ENCODE results near the gene ATP6V0D1.
"Not testable (repeated sequence)": the region's sequence is repeated elsewhere in the genome, so short reads cannot be mapped to it uniquely, and the experiment has no call there.

Gene ATP6V0D1

GRCh38 chr16:67428146-67428731 lies 52.7 kb downstream of the ATP6V0D1 start:
- peak; percentile 46 for DNase-seq
- peaks cover 19 to 27% of the 10 kb centered on the region in 2 donors for H3K4me1 Mint-ChIP-seq
- peak; percentile 72 to 74 for ATAC-seq (replicated peaks)
- H3K9me3 Mint-ChIP-seq: no peaks in the 10 kb centered on the region
- H3K27ac Mint-ChIP-seq: no peak overlapping the region
- peaks cover 2 to 7% of the 10 kb centered on the region in 2 donors for H3K36me3 Mint-ChIP-seq
- peaks cover 41 to 53% of the 10 kb centered on the region in 2 donors for H3K27me3 Mint-ChIP-seq
- H3K4me3 Mint-ChIP-seq: no peak overlapping the region

- H3K9me3 Mint-ChIP-seq: no peaks in the 10 kb centered on the region
- H3K27me3 Mint-ChIP-seq: peaks cover 33 to 57% of the 10 kb centered on the region in 2 donors
- DNase-seq (no peak), ATAC-seq (replicated peaks) (no peak)
- no peak overlapping the region for H3K27ac Mint-ChIP-seq
- H3K4me1 Mint-ChIP-seq: peaks cover 11 to 14% of the 10 kb centered on the region in 2 donors
- no peaks in the 10 kb centered on the region for H3K36me3 Mint-ChIP-seq
- H3K4me3 Mint-ChIP-seq: no peak overlapping the region
Observed at GRCh38 chr16:67426950-67427349, 54.0 kb downstream of the ATP6V0D1 start.

- Mint-ChIP-seq H3K36me3 (no peaks in the 10 kb centered on the region), H3K27me3 (peaks cover 33 to 57% of the 10 kb centered on the region in 2 donors), H3K9me3 (no peaks in the 10 kb centered on the region), H3K4me3 (no peak overlapping the region), H3K4me1 (peaks cover 7 to 8% of the 10 kb centered on the region in 2 donors), H3K27ac (no peak overlapping the region)
- DNase-seq (no peak), ATAC-seq (replicated peaks) (no peak)
Observed at GRCh38 chr16:67426022-67426421, 54.9 kb downstream of the ATP6V0D1 start.

DNA sequence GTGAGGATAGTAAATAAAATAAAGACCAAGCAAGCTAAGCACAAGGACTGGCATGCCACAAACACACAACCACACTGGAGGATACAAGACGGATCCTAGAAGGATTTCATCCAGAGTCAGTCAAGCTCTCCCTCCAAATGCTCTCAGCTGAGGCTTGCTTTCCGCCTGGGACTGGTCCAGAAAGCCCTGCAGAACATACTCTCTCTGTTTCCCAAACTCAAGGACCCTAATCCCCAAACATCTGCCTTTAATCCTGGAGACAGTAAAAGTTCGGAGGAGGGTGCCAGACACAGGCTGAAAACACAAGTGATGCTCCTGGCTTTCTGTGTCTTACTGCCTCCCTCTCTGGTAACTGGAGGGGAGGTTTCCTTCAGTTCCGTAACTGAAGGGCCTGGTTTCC lies 55.4 kb downstream of the ATP6V0D1 start:
- DNase-seq (no peak), ATAC-seq (replicated peaks) (no peak)
- Mint-ChIP-seq H3K27ac (no peak overlapping the region), H3K36me3 (no peaks in the 10 kb centered on the region), H3K9me3 (no peaks in the 10 kb centered on the region), H3K4me1 (peaks cover 6 to 8% of the 10 kb centered on the region in 2 donors), H3K27me3 (peaks cover 33 to 56% of the 10 kb centered on the region in 2 donors), H3K4me3 (no peak overlapping the region)

- no peaks in the 10 kb centered on the region for H3K36me3 Mint-ChIP-seq
- ATAC-seq (replicated peaks): no peak
- no peak overlapping the region for H3K27ac Mint-ChIP-seq
- H3K4me3 Mint-ChIP-seq: no peak overlapping the region
- H3K27me3 Mint-ChIP-seq: peaks cover 28 to 51% of the 10 kb centered on the region in 2 donors
- H3K9me3 Mint-ChIP-seq: no peaks in the 10 kb centered on the region
- DNase-seq: no peak
- peaks cover 1 to 4% of the 10 kb centered on the region in 2 donors for H3K4me1 Mint-ChIP-seq
Observed at GRCh38 chr16:67425061-67425460, 55.9 kb downstream of the ATP6V0D1 start.

- Mint-ChIP-seq H3K4me3 (no peak overlapping the region), H3K27me3 (peaks cover 28 to 51% of the 10 kb centered on the region in 2 donors), H3K9me3 (no peaks in the 10 kb centered on the region), H3K36me3 (no peaks in the 10 kb centered on the region), H3K27ac (no peak overlapping the region), H3K4me1 (peaks cover 0 to 4% of the 10 kb centered on the region in 2 donors)
- ATAC-seq (replicated peaks) (no peak), DNase-seq (no peak)
Observed at GRCh38 chr16:67424261-67424615, 56.7 kb downstream of the ATP6V0D1 start.

DNA sequence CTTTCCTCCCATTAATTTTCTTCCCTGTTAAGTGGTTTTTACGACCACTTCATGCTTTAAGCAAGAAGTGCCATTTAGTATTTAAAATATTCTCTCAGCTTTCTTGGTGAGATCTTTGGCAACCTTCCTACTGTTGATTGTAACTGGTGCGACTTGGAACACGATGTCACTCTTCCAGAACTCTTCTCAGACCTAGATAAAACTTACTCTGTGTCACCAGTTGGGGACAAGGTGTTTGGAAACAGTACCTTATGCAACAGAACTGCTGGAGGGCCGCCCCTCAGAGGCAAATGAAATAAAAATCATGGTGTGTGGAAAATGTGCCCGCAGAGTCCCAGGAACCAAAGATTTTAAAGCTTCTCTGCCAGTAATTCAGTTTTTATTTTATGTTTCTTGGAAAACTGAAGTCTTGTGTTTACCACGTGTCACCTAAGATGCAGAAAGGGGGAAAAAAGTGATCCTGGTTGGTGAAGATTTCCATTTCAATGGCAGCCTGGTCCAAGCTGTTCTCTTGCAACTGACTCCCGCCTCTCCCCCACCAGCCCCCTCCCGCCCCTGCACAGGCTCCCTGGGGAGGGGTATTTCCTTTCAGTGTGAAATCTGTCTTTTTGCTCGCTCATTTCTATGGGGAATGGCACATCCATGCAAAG lies 57.2 kb downstream of the ATP6V0D1 start:
- Mint-ChIP-seq H3K9me3 (no peaks in the 10 kb centered on the region), H3K27me3 (peaks cover 24 to 48% of the 10 kb centered on the region in 2 donors), H3K36me3 (no peaks in the 10 kb centered on the region), H3K4me1 (peaks cover 0 to 4% of the 10 kb centered on the region in 2 donors), H3K27ac (no peak overlapping the region), H3K4me3 (no peak overlapping the region)
- DNase-seq: no peak
- ATAC-seq (replicated peaks): no peak

DNA sequence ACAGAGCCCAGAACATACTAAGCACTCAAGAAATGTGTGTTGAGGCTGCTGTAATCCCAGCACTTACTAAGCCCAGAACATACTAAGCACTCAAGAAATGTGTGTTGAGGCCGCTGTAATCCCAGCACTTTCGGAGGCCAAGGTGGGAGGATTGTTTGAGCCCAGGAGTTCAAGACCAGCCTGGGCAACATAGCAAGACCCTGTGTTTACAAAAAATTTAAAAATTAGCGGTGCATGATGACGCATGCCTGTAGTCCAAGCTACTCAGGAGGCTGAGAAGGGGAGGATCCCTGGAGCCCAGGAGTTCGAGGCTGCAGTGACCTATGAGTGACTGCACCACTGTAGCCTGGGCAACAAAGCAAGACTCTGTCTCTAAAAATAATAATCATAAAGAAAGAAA lies 57.9 kb downstream of the ATP6V0D1 start:
- Mint-ChIP-seq H3K4me3 (no peak overlapping the region), H3K36me3 (no peaks in the 10 kb centered on the region), H3K9me3 (no peaks in the 10 kb centered on the region), H3K27me3 (peaks cover 24 to 48% of the 10 kb centered on the region in 2 donors), H3K4me1 (peaks cover 0 to 2% of the 10 kb centered on the region in 2 donors), H3K27ac (no peak overlapping the region)
- no peak for DNase-seq
- ATAC-seq (replicated peaks): no peak

- H3K27ac Mint-ChIP-seq: no peak overlapping the region
- ATAC-seq (replicated peaks) (no peak), DNase-seq (no peak)
- no peaks in the 10 kb centered on the region for H3K9me3 Mint-ChIP-seq
- peaks cover 22 to 49% of the 10 kb centered on the region in 2 donors for H3K27me3 Mint-ChIP-seq
- H3K36me3 Mint-ChIP-seq: no peaks in the 10 kb centered on the region
- peaks cover 4 to 6% of the 10 kb centered on the region in 2 donors for H3K4me1 Mint-ChIP-seq
- H3K4me3 Mint-ChIP-seq: no peak overlapping the region
Observed at GRCh38 chr16:67421030-67421429, 59.9 kb downstream of the ATP6V0D1 start.

- peaks cover 22 to 49% of the 10 kb centered on the region in 2 donors for H3K27me3 Mint-ChIP-seq
- ATAC-seq (replicated peaks) (no peak), DNase-seq (no peak)
- H3K4me1 Mint-ChIP-seq: peaks cover 7 to 13% of the 10 kb centered on the region in 2 donors
- H3K4me3 Mint-ChIP-seq: no peak overlapping the region
- H3K36me3 Mint-ChIP-seq: no peaks in the 10 kb centered on the region
- no peak overlapping the region for H3K27ac Mint-ChIP-seq
- no peaks in the 10 kb centered on the region for H3K9me3 Mint-ChIP-seq
Observed at GRCh38 chr16:67419931-67420330, 61.0 kb downstream of the ATP6V0D1 start.

- peaks cover 18 to 44% of the 10 kb centered on the region in 2 donors for H3K27me3 Mint-ChIP-seq
- no peak overlapping the region for H3K4me3 Mint-ChIP-seq
- no peaks in the 10 kb centered on the region for H3K36me3 Mint-ChIP-seq
- DNase-seq (no peak), ATAC-seq (replicated peaks) (no peak)
- peaks cover 9 to 16% of the 10 kb centered on the region in 2 donors for H3K4me1 Mint-ChIP-seq
- no peak overlapping the region for H3K27ac Mint-ChIP-seq
- H3K9me3 Mint-ChIP-seq: no peaks in the 10 kb centered on the region
Observed at GRCh38 chr16:67419502-67419901, 61.5 kb downstream of the ATP6V0D1 start.

DNA sequence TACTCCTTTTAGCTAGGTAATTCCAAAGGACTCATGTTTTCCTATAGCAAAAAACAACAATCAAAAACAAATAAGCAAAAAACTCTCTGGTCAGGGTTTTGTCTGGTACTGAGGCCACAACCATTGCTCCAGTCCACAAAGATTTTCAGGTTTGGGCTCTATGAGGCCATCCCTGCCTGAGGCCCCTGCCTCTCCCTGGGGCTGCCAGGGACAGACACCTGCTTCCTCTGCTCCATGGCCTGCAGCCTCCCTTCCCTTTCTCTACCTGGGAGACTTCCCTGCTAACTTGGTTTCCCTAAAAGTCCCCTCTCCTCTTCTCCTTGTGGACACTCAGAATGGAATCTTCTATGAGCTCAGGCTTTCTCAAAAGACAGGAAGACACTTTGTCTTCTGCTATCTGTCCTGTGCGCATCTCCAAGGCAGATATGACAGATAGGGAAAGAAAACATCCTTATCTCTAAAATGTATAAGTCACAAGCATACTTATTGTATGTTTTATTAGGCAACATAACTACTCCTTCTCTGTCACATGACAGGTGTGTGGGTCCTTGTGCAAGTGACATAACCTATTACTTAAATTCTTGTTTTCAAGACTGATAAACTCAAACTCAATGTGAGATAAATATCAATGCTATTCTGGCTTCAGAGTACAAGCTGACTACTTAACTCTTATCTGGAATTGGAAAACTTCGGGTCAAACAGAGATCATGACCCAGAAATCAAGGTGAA lies 63.5 kb downstream of the ATP6V0D1 start:
- H3K27ac Mint-ChIP-seq: no peak overlapping the region
- no peak for ATAC-seq (replicated peaks)
- H3K27me3 Mint-ChIP-seq: peaks cover 18 to 30% of the 10 kb centered on the region in 2 donors
- no peak for DNase-seq
- no peaks in the 10 kb centered on the region for H3K36me3 Mint-ChIP-seq
- H3K9me3 Mint-ChIP-seq: no peaks in the 10 kb centered on the region
- peak overlapping the region; percentile 28 to 59 for H3K4me3 Mint-ChIP-seq
- peaks cover 14 to 19% of the 10 kb centered on the region in 2 donors for H3K4me1 Mint-ChIP-seq

DNA sequence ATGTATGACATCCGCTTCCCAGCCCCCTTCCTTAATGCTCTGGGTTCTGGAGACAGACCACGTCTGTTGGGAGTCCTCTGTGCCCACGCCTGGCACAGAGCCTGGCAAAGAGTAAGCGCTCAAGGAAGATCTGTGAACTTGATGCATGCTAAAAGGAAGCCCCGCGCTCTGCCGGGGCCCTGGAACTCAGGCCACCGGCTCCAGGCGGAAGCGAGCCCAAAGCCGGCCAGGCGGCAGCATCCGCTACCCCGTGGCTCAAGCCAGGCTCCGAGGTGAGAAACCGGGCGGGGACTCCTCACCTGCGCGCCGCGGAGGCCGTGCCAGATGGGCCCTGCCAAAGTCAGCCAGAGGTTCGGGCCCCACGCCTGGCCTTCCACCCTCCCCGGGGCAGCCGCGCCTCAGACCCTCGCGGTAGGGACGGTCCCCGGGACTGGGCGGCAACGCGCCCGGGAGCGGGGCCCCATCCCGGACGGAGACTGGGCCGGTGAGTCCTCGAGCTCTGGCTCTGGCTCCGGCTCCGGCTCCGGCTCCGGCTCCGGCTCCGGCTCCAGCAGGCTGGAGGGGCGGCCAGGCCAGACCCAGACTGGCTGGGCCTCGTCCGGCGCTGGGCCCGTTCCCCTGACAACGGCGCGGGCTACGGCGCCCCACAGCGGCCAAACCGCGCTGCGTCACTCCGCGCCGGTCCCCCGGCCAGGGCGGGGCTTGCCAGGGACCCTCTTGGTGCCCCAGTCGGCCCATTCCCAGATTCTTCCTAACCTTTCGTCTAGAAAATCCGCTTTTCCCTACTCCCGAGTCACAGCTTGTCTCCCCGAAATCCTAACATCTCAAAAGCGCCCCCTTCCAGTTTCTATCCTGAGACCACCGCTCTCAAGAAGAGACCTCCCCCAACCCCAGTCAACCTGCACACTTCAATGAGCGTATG lies 64.8 kb downstream of the ATP6V0D1 start, which contains the start of gene ZDHHC1:
Gene ZDHHC1, minus strand, starts transcription at position 606 of the 922 bp plus-strand sequence. CDS start 8,702 bp downstream, outside the sequence.
- Mint-ChIP-seq H3K4me1 (peaks cover 14 to 19% of the 10 kb centered on the region in 2 donors), H3K4me3 (peak within 1 kb of the TSS; percentile 85 to 86), H3K9me3 (no peaks in the 10 kb centered on the region), H3K36me3 (no peaks in the 10 kb centered on the region), H3K27ac (peak within 1 kb of the TSS; percentile 56), H3K27me3 (peaks cover 18 to 27% of the 10 kb centered on the region in 2 donors)
- ATAC-seq (replicated peaks) (peak; percentile 90 to 92), DNase-seq (peak; percentile 63)

DNA sequence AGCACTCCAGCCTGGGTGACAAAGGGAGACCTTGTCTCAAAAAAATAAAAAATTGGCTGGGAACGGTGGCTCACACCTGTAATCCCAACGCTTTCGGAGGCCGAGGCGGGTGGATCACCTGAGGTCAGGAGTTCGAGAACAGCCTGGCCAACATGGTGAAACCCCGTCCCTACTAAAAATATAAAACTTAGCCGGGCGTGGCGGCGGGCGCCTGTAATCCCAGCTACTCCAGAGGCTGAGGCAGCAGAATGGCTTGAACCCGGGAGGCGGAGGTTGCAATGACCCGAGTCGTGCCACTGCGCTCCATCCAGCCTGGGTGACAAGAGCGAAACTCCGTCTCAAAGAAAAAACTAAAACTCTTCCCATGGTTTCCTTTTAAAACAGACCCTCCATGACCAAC lies 65.5 kb downstream of the ATP6V0D1 start:
- not testable (repeated sequence) for H3K36me3 Mint-ChIP-seq; H3K27ac Mint-ChIP-seq; ATAC-seq (replicated peaks); DNase-seq; H3K9me3 Mint-ChIP-seq
- peaks cover 14 to 19% of the 10 kb centered on the region in 2 donors for H3K4me1 Mint-ChIP-seq
- H3K4me3 Mint-ChIP-seq: peak overlapping the region; percentile 74 to 85
- H3K27me3 Mint-ChIP-seq: peaks cover 18 to 27% of the 10 kb centered on the region in 2 donors
